Suprapubic skin (tissue), 4 donors: Measurements from ENCODE around the gene ZNF77.

ENCODE experiments used
- POLR2A ChIP-seq, 2 donors: fragments of 450-650 bp; IDR thresholded peaks; one replicate each; pipeline ENCODE4 v1.6.1; 2017; ENCODE audit warnings: antibody characterized with exemption in 2 of 2, mild to moderate bottlenecking in 2 of 2, moderate library complexity in 2 of 2
- POLR2AphosphoS5 ChIP-seq, 3 donors: sonication (generic); formaldehyde crosslinking; IDR thresholded peaks; one replicate each; pipeline ENCODE4 v1.6.1; 2017; ENCODE audit warnings: antibody characterized with exemption in 3 of 3

DNA sequence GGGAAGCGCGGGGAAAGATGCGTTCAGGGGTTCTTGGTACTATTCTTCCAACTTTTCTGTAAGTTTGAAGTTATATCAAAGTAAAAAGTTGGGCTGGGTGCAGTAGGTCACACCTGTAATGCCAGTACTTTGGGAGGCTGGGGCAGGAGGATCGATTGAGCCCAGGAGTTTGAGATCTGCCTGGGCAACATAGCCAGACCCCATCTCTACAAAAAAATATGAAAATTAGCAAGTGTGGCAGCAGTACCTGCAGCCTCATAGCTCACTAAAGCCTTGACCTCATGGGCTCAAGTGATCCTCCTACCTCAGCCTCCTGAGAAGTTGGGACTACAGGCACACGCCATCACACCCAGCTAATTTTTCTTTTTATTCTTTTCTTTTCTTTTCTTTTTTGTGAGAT is 12.4 kb upstream of the ZNF77 start:
- TF ChIP-seq POLR2AphosphoS5 (IDR thresholded peaks at IDR 0.05) (no peak), POLR2A (IDR thresholded peaks at IDR 0.05) (no peak)
